AG04450 (cell line): ENCODE measurements around the gene RAB7A. TPM values are rescaled to one million over a fixed set of nuclear protein-coding genes. Genes with fewer than 3 reads are reported as not detected.

Experiments
- CTCF ChIA-PET: fragments of 300-600, 350-600 bp; formaldehyde crosslinking; extraction: SDS; loops from one replicate; lab custom pipeline; 2022; ENCODE audit warnings: antibody characterized with exemption, inconsistent platforms; lab: Charles Lee
- POLR2A ChIA-PET: fragments of 350-600 bp; formaldehyde crosslinking; extraction: SDS; loops from one replicate; lab custom pipeline; 2021; ENCODE audit warnings: antibody characterized with exemption, inconsistent platforms; lab: Yijun Ruan, JAX
- DNase-seq: peaks from one replicate; pipeline ENCODE4 v3.0.0-alpha.2; 2011; ENCODE audit warnings: low read depth, low spot score
- H3K27ac ChIP-seq: one replicate; pipeline ENCODE4 v1.5.1; 2012; ENCODE audit warnings: low read depth, low read length, control low read depth
- H3K27me3 ChIP-seq: one replicate; pipeline ENCODE4 v1.6.0; 2012; ENCODE audit warnings: low read length; ENCODE audit not compliant: control insufficient read depth, insufficient read depth
- H3K4me3 ChIP-seq: 2 replicates; pipeline ENCODE4 v1.5.1; 2011; ENCODE audit warnings: mild to moderate bottlenecking, low read depth, low read length, control low read depth
- H3K9me3 ChIP-seq: 2 replicates; pipeline ENCODE4 v1.5.1; 2012; ENCODE audit warnings: low read length; ENCODE audit not compliant: control insufficient read depth, insufficient read depth
- polyA plus RNA-seq: library from polyadenylated mRNA; depleted of rRNA; stranded (reverse); fragments of >200 nt; gene quantifications from 2 replicates; pipeline ENCODE4 v1.2.3, GENCODE V29; 2011
- TF ChIP-seq, protein P1 (sequence below): IDR thresholded peaks from 2 replicates; pipeline ENCODE4 v1.5.1; 2011; ENCODE audit warnings: low read depth, low read length, control low read depth, inconsistent platforms

The RAB7A gene
- polyA plus RNA-seq, 1 experiment = 261 TPM

DNA sequence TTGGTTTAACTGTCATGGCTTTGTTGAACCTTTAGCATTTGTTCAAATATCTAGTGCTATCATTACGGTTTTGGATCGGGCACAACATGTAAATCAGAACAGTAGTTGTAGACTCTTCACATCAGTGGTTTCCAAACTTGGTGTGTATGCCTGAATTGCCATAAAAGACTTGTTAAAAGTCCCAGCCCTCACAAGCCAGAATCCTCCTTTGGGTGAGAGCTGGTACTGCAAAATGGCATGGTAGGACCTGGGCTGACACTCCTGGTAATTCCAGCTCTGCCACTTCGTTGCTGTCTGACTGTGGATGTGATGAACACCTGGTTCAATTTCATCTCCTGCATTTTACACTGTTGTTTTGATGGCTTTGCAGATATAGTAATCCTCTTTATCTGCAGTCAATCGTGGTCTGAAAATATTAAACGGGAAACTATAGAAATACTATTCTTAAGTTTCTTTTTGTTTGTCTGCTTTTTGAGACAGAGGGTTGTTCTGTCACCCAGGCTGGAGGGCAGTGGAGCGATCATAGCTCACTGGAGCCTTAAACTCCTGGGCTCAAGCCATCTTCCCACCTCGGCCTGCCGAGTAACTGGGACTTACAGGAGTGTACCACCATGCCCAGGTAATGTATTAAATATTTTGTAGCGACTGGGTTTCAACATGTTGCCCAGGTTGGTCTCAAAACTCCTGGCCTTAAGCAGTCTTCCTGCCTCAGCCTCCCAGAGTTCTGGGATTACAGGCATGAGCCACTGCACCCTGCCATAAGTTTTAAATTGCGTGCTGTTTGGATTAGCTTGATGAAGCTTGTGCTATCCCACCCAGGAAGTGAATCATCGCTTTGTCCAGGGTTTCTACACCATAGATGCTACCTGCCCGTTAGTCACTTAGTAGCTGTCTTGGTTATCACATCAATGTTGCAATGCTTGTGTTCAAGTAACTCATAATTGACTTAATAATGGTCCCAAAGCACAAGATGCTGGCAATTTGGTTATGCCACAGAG, 61.6 kb downstream of the RAB7A start:
- TF ChIP-seq, protein P1, sequence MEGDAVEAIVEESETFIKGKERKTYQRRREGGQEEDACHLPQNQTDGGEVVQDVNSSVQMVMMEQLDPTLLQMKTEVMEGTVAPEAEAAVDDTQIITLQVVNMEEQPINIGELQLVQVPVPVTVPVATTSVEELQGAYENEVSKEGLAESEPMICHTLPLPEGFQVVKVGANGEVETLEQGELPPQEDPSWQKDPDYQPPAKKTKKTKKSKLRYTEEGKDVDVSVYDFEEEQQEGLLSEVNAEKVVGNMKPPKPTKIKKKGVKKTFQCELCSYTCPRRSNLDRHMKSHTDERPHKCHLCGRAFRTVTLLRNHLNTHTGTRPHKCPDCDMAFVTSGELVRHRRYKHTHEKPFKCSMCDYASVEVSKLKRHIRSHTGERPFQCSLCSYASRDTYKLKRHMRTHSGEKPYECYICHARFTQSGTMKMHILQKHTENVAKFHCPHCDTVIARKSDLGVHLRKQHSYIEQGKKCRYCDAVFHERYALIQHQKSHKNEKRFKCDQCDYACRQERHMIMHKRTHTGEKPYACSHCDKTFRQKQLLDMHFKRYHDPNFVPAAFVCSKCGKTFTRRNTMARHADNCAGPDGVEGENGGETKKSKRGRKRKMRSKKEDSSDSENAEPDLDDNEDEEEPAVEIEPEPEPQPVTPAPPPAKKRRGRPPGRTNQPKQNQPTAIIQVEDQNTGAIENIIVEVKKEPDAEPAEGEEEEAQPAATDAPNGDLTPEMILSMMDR = peak; percentile 37
- no peak overlapping the region for H3K27ac ChIP-seq
- no peak overlapping the region for H3K4me3 ChIP-seq
- POLR2A ChIA-PET = no interaction called here
- no peak for DNase-seq
- CTCF ChIA-PET = interaction anchor here (0.6 to 3.1 kb wide), 4 partner anchors 8 to 170 kb away, joined by 5 to 18 read pairs (median 10); no protein-coding TSS in a partner anchor
- H3K27me3 ChIP-seq = no peaks in the 10 kb centered on the region
- H3K9me3 ChIP-seq = no peaks in the 10 kb centered on the region

- ChIA-PET CTCF (interaction anchor here (1.4 to 2.4 kb wide), 2 partner anchors 108 to 171 kb away, joined by 4 to 13 read pairs (median 7); no protein-coding TSS in a partner anchor), POLR2A (no interaction called here)
- no peak overlapping the region for H3K27ac ChIP-seq
Measured at GRCh38 chr3:128788268-128788869, 62.4 kb downstream of the RAB7A start.

GRCh38 chr3:128794067-128794768, 68.2 kb downstream of the RAB7A start:
- Histone ChIP-seq H3K9me3 (no peaks in the 10 kb centered on the region), H3K27ac (no peak overlapping the region), H3K4me3 (no peak overlapping the region), H3K27me3 (no peaks in the 10 kb centered on the region)
- TF ChIP-seq, protein P1 = no peak
- ChIA-PET CTCF (interaction anchor here (0.6 to 7.9 kb wide), 14 partner anchors 8 to 176 kb away, joined by 3 to 103 read pairs (median 6); partner anchors contain the start of gene RAB7A), POLR2A (interaction anchor here (2.0 kb wide), 1 partner anchor 114 kb away, joined by 8 read pairs; no protein-coding TSS in a partner anchor)
- peak; percentile 23 for DNase-seq

More at GRCh38 chr3:128788268-128788869, 62.4 kb downstream of the RAB7A start:
- Histone ChIP-seq H3K4me3 (no peak overlapping the region), H3K27me3 (no peaks in the 10 kb centered on the region), H3K9me3 (no peaks in the 10 kb centered on the region)
- no peak for DNase-seq
- TF ChIP-seq, protein P1 = no peak

GRCh38 chr3:128794770-128795649, 69.0 kb downstream of the RAB7A start:
- H3K9me3 ChIP-seq = no peaks in the 10 kb centered on the region
- TF ChIP-seq, protein P1 = peak; percentile 79
- DNase-seq = peak; percentile 16

More at GRCh38 chr3:128794770-128795649, 69.0 kb downstream of the RAB7A start:
- Histone ChIP-seq H3K27ac (no peak overlapping the region), H3K4me3 (no peak overlapping the region), H3K27me3 (no peaks in the 10 kb centered on the region)
- CTCF ChIA-PET = interaction anchor here (0.7 to 7.9 kb wide), 32 partner anchors 9 to 186 kb away, joined by 3 to 103 read pairs (median 4); partner anchors contain the start of gene RAB7A
- POLR2A ChIA-PET = interaction anchor here (0.5 to 2.0 kb wide), 2 partner anchors 16 to 115 kb away, joined by 3 to 8 read pairs; no protein-coding TSS in a partner anchor
